ENCODE measurements around the gene MORF4L2.

DNA sequence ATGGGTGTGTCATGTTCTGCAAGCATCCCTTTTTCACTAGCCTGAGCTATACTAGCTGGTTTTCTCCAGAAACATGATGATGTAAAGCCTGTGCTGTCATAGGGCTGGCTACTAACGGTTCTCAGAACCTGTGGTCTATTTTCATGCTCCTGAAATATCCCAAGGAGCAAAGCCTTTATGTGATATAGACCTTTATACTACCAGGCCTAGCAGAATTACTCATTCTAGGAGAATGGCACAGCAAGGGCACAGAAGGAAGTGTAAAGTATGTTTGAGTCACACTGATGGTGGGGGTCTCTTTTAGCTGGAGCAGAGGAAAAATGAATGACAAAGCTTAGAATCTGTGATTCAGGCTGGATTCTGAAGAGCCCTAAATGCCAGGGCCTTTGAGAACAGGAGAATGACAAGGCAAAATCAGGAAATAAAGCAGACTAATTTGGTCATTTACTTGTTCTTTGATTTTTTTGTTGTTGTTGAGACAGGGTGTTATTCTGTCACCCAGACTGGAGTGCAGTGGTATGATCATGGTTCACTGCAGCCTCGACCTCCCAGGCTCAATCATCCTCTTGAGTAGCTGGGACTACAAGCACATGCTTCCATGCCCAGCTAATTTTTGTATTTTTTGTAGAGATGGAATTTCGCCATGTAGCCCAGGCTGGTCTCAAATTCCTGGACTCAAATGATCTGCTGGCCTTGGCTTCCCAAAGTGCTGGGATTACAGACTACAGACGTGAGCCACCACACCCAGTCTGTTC lies 45.9 kb downstream of the MORF4L2 start:
- TF ChIP-seq CTCF (conservative IDR thresholded peaks at IDR 0.05 in 1 of 2, IDR thresholded peaks at IDR 0.05 in 1 of 2; ENCODE audit: extremely low read depth in 1 of 2, insufficient read depth in 1 of 2, low read depth in 1 of 2, low read length in 2 of 2) (no peak), EZH2 (IDR thresholded peaks at IDR 0.05; ENCODE audit: borderline replicate concordance, low read length) (no peak)

Data from mammary epithelial cell (primary cell).